Nephron progenitor cell (in vitro differentiated cells): Measurements from ENCODE around the gene CD81.

ENCODE experiments used
- DNase-seq: peaks from one replicate; pipeline ENCODE4 v3.0.0; 2021
- H3K27ac Mint-ChIP-seq: 2 replicates; pipeline ENCODE4 v1.8.0; 2021; ENCODE audit warnings: mild to moderate bottlenecking, moderate library complexity, mixed read lengths
- H3K27me3 Mint-ChIP-seq: 2 replicates; pipeline ENCODE4 v1.8.0; 2021; ENCODE audit warnings: mild to moderate bottlenecking, low read depth, mixed read lengths; ENCODE audit not compliant: poor library complexity
- H3K36me3 Mint-ChIP-seq: 2 replicates; pipeline ENCODE4 v1.8.0; 2021; ENCODE audit warnings: low read depth, mixed read lengths
- H3K4me1 Mint-ChIP-seq: 2 replicates; pipeline ENCODE4 v1.8.0; 2021; ENCODE audit warnings: mixed read lengths
- H3K4me3 Mint-ChIP-seq: 2 replicates; pipeline ENCODE4 v1.8.0; 2021; ENCODE audit warnings: mild to moderate bottlenecking, moderate library complexity, mixed read lengths
- H3K9me3 Mint-ChIP-seq: 2 replicates; pipeline ENCODE4 v1.8.0; 2021; ENCODE audit warnings: mild to moderate bottlenecking, moderate library complexity, mixed read lengths
- CTCF ChIP-seq: fragments of 200-600 bp; sonication (generic); IDR thresholded peaks from 2 replicates; pipeline ENCODE4 v1.5.0; 2021; ENCODE audit warnings: antibody characterized with exemption

CD81 gene

GRCh38 chr11:2390091-2390724 is 13.1 kb downstream of the CD81 start:
- H3K27ac Mint-ChIP-seq, result peak overlapping the region; percentile 79
- no peak for TF ChIP-seq CTCF
- no peak overlapping the region for H3K4me3 Mint-ChIP-seq
- H3K4me1 Mint-ChIP-seq, result peaks cover 40% of the 10 kb centered on the region
- H3K27me3 Mint-ChIP-seq, result no peaks in the 10 kb centered on the region
- H3K36me3 Mint-ChIP-seq, result no peaks in the 10 kb centered on the region
- no peaks in the 10 kb centered on the region for H3K9me3 Mint-ChIP-seq
- DNase-seq, result no peak

- no peak overlapping the region for H3K27ac Mint-ChIP-seq
- H3K4me1 Mint-ChIP-seq, result peaks cover 36% of the 10 kb centered on the region
- no peaks in the 10 kb centered on the region for H3K27me3 Mint-ChIP-seq
- H3K9me3 Mint-ChIP-seq, result no peaks in the 10 kb centered on the region
- DNase-seq, result no peak
- TF ChIP-seq CTCF, result no peak
- H3K4me3 Mint-ChIP-seq, result no peak overlapping the region
- H3K36me3 Mint-ChIP-seq, result no peaks in the 10 kb centered on the region
Observed at GRCh38 chr11:2390725-2391151, 13.6 kb downstream of the CD81 start.

- Mint-ChIP-seq H3K36me3 (no peaks in the 10 kb centered on the region), H3K4me3 (no peak overlapping the region)
Observed at GRCh38 chr11:2391181-2391975, 14.3 kb downstream of the CD81 start.

GRCh38 chr11:2392241-2392959 is 15.3 kb downstream of the CD81 start:
- peaks cover 8% of the 10 kb centered on the region for H3K36me3 Mint-ChIP-seq
- H3K4me1 Mint-ChIP-seq, result peaks cover 23% of the 10 kb centered on the region
- no peaks in the 10 kb centered on the region for H3K27me3 Mint-ChIP-seq
- H3K4me3 Mint-ChIP-seq, result no peak overlapping the region
- H3K27ac Mint-ChIP-seq, result no peak overlapping the region
- H3K9me3 Mint-ChIP-seq, result no peaks in the 10 kb centered on the region
- no peak for DNase-seq
- no peak for TF ChIP-seq CTCF

More at GRCh38 chr11:2391181-2391975, 14.3 kb downstream of the CD81 start:
- Mint-ChIP-seq H3K27ac (no peak overlapping the region), H3K27me3 (no peaks in the 10 kb centered on the region), H3K9me3 (no peaks in the 10 kb centered on the region), H3K4me1 (peaks cover 31% of the 10 kb centered on the region)
- no peak for TF ChIP-seq CTCF
- DNase-seq, result no peak

- peaks cover 11% of the 10 kb centered on the region for H3K36me3 Mint-ChIP-seq
- DNase-seq, result no peak
- H3K27me3 Mint-ChIP-seq, result no peaks in the 10 kb centered on the region
- no peaks in the 10 kb centered on the region for H3K9me3 Mint-ChIP-seq
- no peak overlapping the region for H3K27ac Mint-ChIP-seq
- H3K4me3 Mint-ChIP-seq, result no peak overlapping the region
- H3K4me1 Mint-ChIP-seq, result peaks cover 20% of the 10 kb centered on the region
- TF ChIP-seq CTCF, result no peak
Observed at GRCh38 chr11:2393111-2393868, 16.2 kb downstream of the CD81 start.
